Superior temporal gyrus (tissue), 1 donor: ENCODE results near the gene CDC14A.

Experiments
- DNase-seq: peaks from one replicate; pipeline ENCODE4 v3.0.0-alpha.2; 2016; ENCODE audit errors: extremely low spot score

CDC14A gene

DNA sequence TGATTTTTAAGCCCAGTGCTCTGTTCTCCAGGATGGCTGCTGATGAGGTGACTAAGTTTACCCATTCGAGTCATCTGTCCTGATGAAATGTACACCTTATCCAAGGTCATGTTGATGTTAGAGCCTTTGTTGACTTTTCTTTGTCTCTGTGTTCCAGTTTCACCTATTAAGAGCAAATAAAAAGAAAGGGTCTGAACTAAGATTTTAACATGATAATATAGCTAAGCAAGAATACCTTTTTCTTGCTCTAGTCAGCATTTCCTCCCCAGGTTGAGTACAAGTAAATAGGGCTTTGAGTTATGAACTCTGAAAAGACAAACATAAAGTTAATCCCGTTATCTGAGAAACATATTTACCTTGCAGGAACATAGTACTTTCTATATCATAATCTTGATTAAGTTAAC, 133.6 kb downstream of the CDC14A start:
- DNase-seq: no peak

DNA sequence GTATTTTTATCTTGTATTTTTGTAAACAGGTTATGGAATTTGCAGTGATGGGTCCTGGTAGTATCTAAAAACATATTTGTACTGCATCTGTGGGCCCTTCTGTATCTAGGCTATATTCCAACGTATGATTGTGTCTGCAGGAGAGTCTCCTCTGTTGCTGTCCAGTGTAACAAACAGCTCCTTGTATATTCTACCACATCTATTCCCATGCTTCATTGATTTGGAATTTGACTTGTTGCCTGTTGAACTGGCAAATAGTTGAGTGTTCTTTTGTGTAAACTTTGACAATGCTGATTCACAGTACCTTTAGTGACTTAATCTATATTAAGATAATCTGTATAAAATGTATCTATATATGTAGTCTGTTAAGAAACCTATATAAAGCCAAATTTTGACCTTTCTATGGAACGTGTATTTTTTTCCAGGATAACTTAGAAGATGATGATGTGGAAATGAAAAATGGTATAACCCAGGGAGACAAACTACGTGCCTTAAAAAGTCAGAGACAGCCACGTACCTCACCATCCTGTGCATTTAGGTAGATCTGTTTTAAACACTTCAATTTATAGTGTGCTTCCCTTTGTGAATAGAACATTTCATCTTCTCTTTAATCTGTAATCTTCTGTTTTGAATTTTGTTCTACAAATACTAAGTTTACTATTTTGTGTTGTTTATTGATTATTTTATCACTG, 142.2 kb downstream of the CDC14A start:
- no peak for DNase-seq

GRCh38 chr1:100496896-100497295, 144.6 kb downstream of the CDC14A start:
- no peak for DNase-seq

DNA sequence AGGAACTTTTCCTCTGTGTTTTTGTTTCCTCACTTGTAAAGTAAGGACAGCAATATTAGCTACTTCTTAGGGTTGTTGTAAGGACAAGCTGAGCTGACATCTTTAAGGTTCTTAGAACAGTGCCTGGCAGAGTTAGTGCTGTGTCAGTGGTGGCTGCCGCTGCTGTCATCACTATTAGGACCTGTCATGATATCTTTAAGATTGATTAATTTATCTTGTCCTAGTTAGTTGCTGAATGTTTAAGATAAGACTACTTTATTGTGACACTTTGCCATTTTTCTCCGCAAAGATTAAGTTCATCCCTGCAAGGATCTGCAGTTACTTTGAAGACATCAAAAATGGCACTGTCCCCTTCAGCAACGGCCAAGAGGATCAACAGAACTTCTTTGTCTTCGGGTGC, 145.5 kb downstream of the CDC14A start:
- no peak for DNase-seq

DNA sequence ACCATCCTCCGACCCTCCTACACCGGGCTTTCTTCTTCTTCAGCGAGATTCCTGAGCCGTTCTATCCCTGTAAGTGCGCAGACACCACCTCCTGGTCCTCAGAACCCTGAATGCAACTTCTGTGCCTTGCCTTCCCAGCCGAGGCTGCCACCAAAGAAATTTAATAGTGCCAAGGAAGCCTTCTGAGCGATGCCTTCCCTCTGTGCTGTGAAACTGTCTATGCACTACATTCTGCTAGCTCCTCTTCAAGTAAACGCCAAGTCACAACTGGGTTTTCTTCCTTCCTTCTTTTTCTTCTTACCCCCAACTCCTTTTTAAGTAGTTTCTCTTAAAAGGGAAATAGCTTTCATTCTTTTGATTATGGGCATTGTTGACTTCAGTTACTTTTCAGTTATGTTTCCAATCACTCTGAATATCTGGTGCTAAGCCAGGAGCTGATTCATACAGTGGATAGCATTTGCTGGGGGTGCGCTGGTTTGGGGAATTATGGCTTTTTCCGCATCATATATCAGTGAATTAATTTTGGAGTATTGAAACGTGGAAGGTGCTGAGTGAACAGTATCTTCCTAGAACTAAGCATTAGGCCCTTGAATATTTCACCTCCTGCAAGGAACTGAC, 147.0 kb downstream of the CDC14A start:
- DNase-seq: no peak

DNA sequence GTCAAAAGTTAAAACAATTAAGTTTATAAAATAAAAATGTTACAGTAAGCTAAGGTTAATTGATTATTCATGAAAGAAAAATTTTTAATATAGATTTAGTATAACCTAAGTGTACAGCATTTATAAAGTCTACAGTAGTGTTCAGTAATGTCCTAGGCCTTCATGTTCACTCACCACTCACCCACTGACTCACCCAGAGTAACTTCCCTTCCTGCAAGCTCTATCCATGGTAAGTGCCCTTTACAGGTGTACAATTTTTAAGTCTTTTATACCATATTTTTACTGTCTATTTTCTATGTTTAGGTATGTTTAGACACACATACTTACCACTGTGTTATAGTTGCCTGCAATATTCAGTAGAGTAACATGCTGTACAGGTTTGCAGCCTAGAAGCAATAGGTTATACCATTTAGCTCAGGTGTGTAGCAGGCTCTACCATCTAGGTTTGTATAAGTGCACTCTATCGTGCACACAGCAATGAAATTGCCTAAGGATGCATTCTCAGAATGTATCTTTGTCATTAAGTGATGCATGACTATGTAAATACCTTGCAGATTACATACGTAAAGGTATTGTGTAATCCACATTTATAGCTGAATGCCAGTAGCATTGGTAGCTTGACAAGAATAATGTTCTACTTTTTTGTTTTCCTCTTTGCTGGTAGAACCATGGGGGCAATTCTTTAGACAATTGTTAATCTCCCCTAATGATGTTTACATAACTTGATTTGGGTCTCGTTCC, 149.9 kb downstream of the CDC14A start:
- DNase-seq: no peak

- no peak for DNase-seq
These were observed 153.9 kb downstream of the CDC14A start for GRCh38 chr1:100506217-100506616.

DNA sequence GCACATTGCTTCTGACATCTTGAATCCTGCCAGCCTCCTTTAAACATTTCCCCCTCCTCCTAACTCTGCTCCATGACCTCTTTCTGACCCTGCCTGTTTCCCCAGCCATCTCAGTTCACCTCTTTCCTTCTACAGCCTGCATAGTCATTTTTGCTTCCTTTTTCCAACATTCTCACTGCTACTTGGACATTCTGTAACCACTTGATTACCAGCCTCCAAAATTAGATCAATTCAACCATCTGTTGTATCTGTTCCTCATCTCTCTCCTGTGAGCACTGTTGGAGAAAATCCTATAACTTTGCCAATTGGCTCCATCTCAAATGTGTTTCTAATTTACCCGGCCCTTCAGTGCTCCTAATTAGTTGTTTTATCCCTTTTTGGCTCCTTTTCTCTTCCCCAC, 158.1 kb downstream of the CDC14A start:
- peak; percentile 22 for DNase-seq

DNA sequence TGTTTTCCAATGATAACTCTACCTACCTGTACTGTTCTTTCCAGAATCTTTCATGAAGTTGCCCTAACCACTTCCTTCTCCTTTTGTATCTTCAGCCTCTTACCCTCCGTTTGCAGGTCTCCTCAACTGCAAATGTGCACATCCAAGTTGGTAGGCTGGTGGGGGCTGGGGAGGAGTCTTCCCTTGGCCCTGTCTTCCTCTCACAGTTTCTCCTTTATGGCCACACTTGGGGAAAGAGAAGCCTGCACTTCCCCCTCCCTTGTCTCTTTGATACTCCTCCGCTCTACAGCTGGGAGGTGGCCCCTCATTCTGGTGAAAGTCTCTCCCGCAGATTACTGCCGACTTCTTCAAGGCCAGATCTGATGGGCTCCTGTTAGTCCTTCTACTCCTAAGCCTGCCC, 158.8 kb downstream of the CDC14A start:
- DNase-seq: no peak

DNA sequence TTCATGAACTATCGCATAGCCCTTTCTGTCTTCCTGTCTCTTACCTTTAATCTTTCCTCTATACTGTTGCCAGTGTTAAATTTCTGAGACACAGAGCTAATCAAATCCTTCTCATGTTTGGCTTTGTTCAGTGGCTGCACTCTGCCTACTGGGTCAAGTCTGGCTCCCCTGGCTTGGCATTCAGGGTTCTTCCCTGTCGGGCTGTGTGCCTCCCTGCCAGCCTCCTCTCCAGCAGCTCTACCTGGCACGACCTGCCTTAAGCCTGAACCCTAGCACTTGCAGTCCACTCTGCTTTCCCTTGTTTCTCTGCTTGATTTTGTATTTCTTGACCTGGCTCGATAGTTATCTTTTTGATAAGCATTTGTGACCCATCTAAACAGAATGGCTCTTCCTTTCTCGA, 159.5 kb downstream of the CDC14A start:
- DNase-seq: no peak

GRCh38 chr1:100512803-100513352, 160.6 kb downstream of the CDC14A start:
- DNase-seq: no peak

- no peak for DNase-seq
These were observed 164.6 kb downstream of the CDC14A start for GRCh38 chr1:100516857-100517256.

DNA sequence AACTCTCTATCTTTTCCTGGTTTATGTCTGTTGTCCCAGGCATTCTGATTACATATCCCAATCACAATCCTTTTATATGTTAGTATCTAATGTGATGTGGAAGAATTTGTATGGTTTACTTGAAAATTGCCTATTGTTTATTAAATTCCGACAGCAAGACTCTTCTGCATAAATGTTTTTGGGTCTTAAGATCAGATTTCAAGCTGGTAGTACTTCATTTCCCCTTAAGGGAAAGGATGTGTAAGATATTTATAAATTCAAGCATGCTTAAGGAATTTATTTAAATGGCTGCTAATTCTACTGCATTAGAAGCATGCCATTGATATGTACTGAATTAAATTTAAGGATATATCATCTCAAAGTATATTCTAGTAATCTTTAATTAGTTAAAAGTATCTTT, 165.2 kb downstream of the CDC14A start:
- DNase-seq: no peak

DNA sequence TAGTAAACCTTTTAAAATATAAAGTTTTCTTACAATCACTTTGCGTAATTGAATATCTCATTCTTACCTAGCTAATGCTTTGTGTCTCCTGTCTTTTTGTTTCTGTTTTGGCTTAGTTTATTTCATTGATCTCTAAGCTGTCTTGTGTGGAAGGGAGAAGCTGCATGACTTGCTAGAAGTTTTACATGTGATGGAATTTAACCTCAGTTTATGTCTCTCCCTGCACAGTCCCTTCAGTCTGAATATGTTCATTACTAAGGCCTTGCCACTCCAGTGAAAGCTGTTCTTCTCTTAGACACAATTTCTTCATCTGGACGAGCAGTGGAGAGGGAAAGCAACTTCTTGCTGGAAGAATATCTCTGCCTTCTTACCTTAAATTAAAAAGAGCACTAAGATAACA, 165.7 kb downstream of the CDC14A start:
- DNase-seq: no peak

- DNase-seq: no peak
These were observed 170.8 kb downstream of the CDC14A start for GRCh38 chr1:100523038-100523652.

GRCh38 chr1:100524355-100524754, 172.0 kb downstream of the CDC14A start:
- no peak for DNase-seq

GRCh38 chr1:100526894-100527293, 174.6 kb downstream of the CDC14A start:
- DNase-seq: no peak

GRCh38 chr1:100528871-100529270, 176.6 kb downstream of the CDC14A start:
- DNase-seq: no peak

DNA sequence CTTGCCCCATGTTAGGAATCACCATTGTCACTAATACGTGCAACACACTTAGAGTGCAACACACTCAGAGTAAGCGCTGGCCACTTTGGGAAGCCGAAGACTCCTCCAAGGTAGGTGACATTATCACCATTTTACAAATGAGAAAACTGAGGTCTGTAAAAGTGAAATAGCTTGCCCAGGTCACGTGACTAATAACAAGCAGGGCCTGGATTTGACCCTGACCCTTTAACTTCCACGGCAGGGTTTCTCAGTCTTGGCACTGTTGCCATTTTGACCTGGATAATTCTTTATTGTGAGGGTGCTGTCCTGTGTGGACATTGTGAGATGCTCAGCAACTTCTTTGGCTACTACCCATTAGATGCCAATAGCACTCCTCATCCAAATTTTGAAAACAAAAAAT, 177.8 kb downstream of the CDC14A start:
- DNase-seq: no peak

GRCh38 chr1:100530880-100531487, 178.7 kb downstream of the CDC14A start:
- no peak for DNase-seq

- DNase-seq: no peak
These were observed 180.3 kb downstream of the CDC14A start for GRCh38 chr1:100532645-100533044.

- no peak for DNase-seq
These were observed 183.0 kb downstream of the CDC14A start for GRCh38 chr1:100535264-100535663.
